NCI-H1436 (cell line): ENCODE measurements around the gene CD58.

Source experiments
- DNase-seq: peaks from one replicate; lab custom pipeline; 2025; lab: John Stamatoyannopoulos, UW

Gene CD58

DNA sequence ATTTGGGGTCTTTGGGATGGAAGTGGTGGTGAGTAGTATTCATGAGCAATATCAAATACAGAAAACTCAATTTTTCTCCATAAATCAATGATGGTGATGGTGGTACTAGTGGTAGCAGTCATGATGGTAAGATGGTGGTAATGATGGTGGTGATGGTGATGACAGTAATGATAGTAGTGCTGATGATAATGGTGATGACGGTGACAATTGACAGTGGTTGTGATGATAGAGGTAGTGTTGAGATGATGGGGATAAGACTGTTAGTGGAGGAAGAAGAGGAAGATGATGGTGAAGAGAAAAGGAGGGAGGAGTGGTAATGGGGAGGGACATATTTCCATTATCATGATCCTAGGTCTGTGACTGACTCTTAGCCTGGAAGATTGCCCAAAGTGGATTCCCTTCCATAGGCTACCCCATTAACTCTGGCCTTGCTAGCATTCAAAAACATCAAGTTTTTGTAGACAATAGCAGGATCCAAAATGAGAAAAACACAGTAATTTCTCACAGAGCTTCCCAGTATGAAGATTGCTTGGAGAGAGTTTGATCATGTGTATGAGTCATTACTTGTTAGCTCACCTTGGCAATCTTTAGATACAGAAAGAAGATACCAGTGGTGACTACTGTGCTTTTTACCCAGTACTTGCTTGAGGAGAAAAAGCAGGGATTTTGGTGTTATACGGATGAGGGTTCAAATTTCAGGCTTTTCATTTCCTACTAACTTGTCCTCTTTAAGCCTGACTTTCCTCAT lies 103.8 kb downstream of the CD58 start:
- DNase-seq: no peak

DNA sequence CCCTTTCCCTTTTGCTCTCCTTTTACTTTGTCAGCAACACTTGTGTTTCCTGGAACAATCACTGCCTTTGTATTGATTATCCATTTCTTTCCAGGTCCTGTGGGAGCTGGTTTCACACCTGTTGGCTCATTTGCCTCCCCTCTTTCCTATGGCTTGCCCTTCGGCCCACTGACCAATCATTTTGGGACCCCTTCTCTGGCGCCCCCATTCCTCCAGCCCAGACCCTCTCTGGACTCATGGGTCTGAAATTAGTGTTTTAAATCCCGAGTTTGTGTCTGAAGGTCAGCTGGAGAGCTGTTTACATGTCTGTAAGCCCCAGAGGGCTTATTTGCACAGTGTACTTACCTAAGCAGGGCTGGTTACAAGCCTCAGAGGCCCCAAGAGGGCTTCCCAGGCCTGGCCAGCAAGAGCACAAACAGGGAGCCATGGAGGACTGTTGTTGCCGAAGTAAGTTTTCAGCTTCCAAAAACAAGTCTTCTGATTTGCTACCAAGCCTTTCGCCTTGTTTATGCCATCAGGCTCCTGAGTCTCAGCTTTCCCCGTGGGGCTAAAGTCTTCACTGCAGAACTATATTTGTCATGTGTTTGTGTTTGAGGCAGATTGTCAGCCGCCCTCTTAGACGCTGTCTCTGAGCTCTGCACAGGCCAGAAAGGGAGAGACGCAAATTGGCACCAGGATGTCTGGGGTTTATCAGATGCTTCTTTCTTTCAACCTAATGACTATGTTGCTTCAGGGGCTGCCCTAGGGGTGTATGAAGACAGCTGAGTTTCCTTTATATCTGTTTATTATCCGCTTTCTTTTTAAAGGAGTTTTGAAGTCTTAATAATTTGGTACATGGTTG lies 104.8 kb downstream of the CD58 start:
- DNase-seq: no peak

DNA sequence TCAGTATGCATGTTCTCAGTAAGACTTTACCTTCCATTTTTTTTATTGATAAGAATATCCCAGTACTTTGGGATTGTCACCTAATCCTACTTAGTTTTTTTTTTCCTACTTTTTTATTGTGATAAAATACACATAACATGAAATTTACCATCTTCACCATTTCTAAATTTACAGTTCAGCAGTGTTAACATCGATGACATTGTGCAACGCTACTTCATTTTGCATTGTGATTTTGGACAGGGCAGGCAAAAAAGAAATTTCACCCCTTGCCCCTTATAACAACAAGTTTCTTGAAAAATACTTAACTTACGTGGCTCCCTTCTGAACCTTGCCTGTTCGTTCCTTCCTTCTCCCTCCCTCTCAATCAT lies 105.4 kb downstream of the CD58 start:
- DNase-seq: no peak
